HUDEP-2 (cell line): ENCODE data around the gene VTI1A.
"Not testable (repeated sequence)": the region's sequence is repeated elsewhere in the genome, so short reads cannot be mapped to it uniquely, and the experiment has no call there.

Experiments used
- DNase-seq, 76 experiments: peaks; one replicate each; lab custom pipeline; 2025; ENCODE audit not compliant: unreplicated experiment in 76 of 76; lab: John Stamatoyannopoulos, UW

The VTI1A gene

DNA sequence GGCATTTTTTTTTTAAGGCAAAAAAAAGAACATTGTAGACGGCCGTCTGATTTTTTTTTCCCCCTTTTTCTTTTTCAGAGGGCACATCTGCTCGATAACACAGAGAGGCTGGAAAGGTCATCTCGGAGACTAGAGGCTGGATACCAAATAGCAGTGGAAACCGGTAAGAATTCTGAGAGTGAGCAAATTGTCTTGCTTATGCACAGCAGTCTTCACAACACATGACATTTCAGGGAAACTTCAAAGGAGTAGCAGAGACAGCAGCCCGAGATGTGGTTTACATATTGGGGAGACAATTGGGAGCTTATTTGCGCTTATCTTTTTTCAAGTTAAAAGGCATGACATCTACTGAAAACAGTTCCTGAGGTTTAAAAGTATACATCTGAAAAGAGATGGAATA is 91.2 kb downstream of the VTI1A start:
- DNase-seq, result no peak

DNA sequence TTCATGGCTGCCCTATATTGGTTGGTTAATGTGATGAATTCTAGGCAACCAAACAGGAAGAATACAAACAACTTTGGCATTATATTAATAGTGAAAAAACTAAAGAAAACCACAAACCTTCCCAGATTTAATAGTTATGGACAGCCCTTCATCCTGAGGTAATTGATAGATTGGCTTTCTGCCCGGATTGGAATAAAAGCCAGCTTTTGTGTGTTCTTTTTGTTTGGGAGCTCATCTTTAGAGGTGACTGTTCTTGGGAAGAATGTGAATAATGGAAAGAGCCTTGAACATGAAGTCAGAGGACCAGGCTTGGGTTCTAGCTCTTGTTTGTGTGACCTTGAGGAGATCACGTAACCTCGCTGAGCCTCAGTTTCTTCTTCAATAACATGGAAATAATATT is 92.3 kb downstream of the VTI1A start:
- no peak for DNase-seq

DNA sequence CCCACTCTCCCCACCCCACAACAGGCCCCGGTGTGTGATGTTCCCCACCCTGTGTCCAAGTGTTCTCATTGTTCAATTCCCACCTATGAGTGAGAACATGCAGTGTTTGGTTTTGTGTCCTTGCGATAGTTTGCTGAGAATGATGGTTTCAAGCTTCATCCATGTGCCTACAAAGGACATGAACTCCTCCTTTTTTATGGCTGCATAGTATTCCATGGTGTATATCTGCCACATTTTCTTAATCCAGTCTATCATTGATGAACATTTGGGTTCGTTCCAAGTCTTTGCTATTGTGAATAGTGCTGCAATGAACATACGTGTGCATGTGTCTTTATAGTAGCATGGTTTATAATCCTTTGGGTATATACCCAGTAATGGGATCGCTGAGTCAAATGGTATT is 95.8 kb downstream of the VTI1A start:
- not testable (repeated sequence) for DNase-seq

DNA sequence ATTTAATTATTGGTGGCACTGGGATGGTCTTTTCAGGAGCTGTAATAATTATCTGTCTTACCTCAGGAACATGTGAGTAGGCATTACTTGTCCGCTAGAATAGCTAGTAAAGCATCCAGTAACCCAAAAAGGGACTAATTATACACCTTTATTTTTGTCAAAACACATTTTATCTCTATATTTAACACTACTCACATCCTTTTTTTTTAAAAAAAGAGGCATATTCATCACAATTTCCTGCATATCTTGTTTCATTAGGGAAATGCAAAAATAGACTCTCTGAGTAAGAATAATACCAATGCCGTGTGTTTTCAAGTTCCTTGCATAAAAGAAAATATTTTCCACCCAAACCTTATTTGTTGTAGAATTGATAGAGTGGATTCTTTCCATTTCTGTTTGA is 99.5 kb downstream of the VTI1A start:
- no peak for DNase-seq

DNA sequence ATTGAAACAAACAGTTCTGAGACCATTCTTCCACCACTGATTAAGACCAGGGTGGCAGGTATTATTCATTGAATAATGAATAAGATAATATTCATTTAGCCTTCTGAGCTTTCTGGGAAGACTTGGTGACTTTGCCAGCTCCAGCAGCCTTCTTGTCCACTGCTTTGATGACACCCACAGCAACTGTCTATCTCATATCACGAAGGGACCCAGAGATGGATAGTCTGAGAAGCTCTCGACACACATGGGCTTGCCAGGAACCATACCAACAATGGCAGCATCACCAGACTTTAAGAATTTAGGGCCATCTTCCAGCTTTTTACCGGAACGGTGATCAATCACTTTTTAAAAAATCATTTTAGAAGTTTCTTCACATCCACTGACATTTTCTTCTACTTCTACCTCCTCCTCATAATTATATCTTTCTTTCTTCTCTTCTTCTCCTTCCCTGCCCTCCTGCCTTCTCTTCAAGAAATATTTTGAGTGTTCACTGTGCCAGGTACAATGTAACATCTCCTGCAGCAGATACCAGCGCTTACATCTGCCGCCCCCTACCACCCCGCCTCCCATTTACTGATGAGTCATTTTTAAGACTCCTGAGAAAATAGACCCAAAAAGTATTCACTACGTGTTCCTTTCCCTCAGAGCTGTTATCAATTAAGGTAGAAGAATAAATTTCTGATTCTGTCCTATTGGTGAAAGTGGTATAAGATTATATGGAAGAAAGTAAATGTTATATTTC is 101.7 kb downstream of the VTI1A start:
- no peak for DNase-seq

DNA sequence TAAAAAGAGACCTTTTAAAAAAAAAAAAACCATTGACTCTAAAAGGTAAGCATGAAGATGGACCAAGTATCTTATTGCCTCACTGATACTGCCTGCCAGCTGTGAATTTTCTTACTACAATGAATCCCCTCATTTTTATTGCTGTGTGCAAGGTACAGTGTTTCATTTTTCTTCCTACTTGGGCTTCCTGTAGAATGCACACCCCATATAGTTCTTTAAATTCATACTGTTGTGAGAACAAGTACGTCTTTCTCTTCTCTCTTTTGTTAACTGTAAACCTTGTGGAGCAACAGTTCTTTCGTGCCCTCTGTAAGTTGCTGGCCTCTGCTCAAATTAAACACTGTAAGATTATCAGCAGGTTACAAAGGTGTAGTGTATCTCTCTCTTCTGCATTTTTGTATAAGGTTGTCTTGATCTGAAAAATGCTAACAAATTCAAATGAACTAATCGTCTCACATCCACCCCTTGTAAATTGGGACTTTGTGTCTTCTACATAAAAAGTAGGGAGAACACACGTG is 105.6 kb downstream of the VTI1A start:
- DNase-seq, result no peak

DNA sequence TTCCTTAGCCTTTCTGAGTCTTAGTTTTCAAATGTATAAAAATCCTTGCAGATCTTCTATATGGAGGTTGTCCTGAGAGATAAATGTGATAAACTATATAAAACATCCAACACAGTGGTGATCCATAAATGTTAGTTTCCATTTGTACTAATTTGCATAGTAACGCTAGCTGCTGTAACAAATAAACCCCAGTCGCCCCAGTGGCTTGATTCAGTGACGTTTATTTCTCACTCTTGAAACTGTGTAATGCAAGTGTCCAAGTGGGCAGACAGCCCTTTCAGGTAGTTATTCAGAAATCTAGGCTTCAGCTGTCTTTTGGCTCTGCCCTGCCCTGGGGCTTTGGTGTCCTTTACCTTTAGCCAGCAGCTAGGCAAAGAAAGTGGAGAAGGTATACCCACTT is 106.3 kb downstream of the VTI1A start:
- DNase-seq, result no peak

DNA sequence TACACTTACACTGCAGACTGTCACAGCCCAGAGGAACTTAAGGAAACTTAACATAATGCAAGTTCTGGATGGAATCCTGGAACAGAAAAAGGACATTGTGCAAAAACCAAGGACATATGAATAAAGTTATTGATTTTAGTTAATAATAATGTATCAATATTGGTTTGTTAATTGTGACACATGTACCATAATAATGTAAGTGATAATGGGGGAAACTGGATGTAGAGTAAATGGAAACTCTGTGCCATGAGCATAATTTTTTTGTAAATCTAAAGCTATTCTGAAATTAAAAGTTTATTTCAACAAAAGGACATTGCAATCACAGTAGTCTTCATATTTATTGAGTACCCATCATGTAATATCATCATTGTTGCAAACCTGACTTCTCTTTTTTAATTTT is 107.2 kb downstream of the VTI1A start:
- no peak for DNase-seq

DNA sequence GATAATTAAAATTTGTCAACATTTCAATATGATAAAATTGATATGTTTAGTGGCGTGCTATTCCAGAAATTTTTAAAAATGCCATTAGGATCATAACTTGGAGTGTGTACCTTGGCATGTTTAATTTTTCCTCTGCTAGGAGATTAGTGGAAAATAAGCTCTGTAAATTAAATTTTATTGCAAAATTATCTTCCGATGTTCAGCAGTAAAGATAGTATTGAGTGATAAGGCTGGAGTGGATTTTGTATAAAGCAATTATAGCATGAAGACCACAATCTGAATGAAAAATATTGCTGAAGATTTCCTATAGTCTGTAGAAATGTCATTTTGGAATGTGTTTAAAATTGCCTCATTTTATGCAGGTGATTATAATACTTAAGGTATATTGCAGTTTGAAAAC is 110.2 kb downstream of the VTI1A start:
- no peak for DNase-seq

DNA sequence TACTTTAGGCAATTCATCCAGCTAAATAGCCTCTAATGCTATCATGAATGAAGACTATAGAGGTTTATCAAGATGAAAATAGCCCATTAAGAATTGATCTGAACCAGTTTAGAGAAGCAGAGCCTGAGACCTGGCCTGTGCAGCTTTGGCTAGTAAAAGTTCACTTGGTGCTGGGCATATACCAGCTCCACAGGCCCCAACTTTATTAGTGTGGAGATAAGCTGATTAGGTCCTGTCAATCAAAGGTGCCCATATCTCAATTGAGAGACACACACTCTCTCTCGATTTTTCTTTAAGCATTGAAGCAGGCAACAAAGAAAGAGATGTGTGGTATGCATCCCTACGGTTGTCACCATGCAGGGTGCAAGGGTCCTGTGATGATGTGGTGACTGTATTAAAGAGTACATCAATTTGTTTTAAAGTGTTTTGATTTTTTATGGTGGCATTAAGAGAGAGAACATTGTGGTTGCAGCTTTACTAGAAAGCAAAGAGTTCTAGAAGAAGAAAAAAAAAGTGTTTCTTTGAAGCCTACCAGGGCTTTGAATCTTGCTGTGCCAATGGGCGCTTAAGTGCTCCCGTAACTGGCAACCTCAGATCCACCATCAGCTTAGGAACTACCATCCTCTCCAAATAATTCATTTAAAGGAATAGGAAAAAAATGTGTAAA is 111.6 kb downstream of the VTI1A start:
- DNase-seq, result no peak

DNA sequence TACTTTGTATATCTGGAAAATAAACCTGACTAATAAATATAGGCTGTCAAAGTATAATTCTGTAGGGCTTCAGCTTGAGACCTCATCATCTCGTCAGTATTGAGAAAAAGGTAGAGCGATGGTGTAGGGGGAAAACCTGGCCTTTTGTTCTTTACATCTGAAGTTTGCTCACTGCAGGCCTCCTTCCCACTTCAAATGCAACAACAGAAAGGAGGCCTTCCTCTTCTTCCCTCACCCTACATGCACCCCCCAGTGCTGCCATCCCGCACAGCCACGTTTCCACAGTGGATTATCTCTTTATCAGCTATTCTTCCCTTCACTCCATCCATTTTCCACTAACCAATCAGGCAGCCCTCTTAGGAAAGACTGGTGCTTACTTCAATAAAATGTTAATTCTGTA is 112.3 kb downstream of the VTI1A start:
- no peak for DNase-seq

DNA sequence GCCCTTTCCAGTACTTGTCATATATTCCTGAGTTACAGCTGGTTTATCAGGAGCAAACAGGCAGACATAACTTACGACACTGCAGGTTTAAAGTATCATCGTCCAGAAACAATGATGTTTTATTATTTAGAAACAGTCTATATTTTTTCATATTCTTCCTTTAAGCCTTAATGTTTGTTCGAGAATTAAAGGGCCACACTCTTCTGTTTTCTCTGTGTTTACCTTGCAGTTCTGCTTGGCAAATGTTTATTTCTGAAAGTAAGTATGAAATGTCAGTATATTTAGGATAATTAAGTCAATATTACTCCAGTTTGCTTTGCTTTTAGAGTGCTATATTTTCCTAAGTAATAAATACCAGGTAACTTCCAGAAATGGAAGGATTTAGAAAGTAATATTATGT is 115.1 kb downstream of the VTI1A start:
- no peak for DNase-seq

DNA sequence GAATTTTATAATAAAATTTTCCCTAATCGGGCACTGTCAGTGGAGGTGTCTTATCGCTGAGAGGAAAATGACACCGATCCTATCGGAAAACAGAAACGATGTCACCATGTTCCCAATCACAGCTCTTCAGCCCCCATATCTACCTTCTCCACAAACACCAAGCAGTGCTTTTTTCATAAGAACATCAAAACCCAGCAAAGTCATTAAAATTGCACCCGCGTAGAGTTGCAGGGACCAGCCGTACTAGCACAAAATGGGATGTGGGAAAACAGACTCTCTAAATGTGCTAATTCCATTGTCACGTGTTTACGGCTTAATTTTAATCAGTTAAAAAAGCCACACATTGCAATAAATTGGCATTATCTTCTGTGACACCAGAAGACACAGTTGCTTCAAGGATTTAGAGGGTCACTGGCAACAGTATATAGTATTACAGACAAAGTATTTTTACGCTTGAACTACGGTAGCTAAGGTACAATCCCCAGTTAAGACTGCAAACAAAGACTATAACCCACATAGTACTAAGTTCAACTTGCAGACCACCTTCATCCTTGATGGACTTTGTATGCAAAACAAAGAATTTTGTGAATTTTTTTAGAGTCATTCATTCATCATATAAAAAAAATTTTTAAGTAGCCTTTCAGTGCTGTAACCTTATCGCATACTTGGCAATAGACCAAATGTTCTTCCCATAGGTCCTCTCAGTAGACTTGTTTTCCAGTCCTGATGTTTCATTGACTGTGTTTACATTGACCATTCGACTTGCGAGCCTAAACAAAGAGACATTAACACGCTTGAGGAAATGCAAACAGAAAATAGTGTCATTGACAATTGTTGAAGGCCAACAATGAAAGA is 116.0 kb downstream of the VTI1A start:
- no peak for DNase-seq

DNA sequence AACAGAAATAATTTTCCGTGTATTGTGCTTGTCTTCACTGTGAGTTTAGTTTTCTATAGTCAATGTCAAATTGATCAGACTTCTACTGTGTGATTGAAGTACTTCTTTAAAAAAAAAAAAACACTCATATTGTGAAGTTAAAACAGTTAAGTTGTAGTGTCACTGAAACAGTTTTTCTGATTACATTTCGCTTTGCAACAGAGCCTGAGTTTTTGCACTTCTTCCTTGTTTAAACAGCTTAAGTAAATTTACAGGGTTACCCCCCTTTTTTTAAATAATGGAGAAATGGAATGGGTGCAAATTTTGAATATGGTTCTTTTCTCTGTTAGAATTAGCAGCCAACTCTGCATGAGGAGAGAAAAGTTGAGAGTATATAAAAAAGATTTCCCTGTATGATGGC is 117.3 kb downstream of the VTI1A start:
- DNase-seq, result no peak

DNA sequence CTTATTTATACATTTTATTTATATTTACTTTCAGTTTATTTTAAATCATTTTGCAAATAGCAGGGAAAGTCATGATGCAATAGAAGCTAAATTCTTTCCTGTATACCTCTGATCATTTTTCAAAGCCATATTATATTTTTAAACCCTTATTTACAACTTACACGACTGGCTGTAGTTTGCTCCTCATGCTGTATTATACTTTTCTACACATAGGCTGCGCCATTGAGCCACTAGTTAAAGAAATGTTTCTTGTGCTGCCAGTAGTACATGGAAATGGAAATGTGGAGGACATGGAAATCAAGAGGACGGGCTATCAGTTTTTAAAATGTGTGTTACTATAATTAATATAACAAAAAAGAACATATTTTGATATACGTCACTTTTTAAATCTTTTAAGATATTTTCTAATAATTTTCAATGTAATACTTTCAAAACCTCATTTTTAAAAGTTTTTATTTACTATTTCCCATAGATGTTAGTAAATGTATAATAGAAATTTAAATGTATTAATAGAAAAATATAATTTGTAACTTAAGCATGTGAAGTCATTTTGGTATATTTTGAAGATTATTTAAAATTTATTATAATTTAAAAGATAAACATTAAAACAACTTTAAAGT is 118.5 kb downstream of the VTI1A start:
- DNase-seq, result peak in 49 of 76 experiments; percentile 1 to 77 (median 40)

DNA sequence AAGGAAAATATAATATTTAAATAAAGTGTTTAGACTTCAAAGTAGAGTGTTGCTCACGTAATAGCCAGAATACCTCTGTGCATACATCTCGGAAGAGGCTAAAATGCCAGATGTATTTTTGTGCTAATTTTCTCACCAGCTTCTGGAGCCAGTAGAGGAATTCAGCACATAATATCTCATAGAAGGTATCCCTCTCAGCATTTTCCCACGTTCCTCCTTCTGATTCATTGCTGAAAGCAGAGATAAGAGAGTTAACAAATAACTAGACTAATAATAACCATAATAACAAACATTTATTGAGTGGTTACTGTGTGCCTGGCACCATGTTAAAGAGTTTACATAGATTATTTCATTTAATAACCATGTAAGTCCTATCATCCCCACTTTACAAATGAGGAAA is 123.6 kb downstream of the VTI1A start:
- no peak for DNase-seq

DNA sequence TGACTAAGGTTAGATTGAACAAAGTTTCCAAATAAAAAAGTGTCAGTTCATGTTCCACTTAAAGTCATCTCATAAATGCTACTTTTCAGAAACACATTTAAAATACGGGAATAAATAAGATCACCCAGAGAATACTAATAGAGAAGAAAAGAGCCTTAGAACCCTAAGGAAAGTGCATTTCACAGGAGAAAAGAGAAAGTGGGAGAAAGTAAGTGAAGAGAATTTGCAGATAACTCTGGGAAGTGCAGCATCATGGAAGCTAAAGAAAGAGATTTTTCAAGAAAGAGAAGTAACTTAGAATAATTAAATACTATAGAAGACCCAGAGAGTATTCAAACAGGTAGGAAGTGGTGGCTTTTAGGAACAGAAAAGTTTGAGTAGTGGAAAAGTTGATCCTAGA is 132.6 kb downstream of the VTI1A start:
- no peak for DNase-seq

DNA sequence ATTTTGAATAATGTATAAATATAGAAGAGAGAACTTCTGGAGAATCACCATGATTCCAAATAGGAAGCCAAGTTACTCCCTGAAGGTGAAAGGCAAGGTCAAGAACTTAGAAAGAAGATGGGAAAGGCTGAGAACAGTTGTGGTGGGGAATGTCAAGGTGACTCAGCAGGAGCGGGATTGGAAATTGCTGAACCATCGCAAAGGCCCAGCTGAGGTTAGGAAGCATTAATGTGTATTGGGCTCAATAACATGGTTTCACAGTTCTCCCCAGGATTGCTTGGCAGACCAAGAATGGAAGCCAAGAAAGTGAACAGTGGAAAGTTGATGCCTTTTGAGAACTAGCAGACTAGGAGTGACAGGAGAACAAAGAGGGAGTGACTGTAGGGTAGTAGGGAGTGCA is 133.3 kb downstream of the VTI1A start:
- no peak for DNase-seq

DNA sequence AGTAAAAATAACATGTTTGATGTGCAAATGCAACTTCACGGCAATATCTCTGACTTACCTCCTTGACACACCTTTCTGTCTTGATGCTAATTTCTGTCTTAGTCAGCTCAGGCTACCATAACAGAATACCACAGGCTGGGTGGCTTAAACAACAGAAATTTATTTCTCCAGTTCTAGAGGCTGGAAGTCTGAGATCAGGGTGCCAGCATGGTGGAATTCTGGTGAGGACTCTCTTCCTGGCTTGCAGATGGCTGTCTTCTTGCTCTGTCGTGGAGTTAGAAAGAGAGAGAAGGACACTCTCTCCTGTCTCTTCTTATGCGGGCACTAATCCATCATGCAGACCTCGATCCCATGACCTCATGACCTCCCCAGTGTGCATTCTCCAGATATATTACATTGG is 134.9 kb downstream of the VTI1A start:
- DNase-seq, result no peak

DNA sequence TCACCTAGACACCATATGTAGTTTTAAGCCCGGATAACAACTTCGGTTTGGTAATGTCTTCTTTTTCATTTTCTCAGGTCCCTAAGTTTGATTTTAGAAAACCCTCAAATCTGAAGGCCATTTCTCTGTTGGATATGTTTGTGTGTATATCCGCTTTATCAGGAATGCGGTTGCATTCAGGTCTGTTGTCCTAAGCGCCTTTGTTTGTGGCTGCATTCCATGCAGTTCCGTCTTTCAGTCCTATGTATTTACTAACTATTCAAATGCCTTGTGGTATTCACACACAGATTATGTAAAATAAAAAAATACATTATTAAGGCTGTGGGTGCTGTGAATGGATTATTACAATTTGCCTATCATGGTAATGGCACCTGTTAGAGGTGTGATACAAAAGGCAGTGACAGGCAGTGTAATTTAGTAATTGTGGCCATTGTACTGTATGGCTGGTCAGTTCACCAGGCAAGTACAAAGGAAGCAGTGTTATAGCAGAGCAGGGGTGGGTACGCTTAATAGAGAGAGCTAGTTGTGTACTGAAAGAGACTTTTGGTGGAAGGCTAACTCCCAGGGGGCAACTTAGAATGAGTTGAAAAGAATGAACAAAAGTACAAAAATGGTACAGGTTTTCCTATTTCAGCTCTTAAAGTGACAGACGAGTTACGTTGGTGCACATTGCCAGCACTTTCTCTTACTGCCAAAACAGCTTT is 136.4 kb downstream of the VTI1A start:
- no peak for DNase-seq
